IPS DF 4.7 (cell line): ENCODE results near the gene DNAJC27.

Experiments
- DNase-seq: peaks from one replicate; pipeline ENCODE4 v3.0.0-alpha.2; 2013; ENCODE audit warnings: low spot score; ENCODE audit errors: extremely low read depth

DNAJC27 gene

GRCh38 chr2:24926220-24926601 lies 45.5 kb downstream of the DNAJC27 start:
- DNase-seq: no peak

GRCh38 chr2:24925815-24926214 lies 45.9 kb downstream of the DNAJC27 start:
- DNase-seq: no peak

DNA sequence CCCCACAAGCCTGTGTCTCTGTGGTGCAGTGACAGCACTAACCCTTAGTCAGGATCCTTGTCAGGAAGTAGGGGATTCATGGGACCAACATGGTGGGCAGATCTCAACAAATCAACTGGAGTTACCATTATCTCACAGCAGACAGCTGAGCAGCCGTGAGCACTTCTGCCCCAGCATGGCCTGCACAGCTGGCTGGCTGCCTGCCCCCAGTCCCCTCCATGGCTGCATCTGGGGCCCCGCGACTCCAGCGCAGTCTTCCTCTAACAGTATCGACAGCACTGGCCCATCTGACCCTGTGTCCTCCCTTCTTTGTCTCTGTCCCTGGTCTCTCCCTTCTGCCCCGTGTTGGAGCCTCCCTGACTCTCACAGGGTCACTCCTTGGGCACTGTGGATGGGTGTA lies 47.0 kb downstream of the DNAJC27 start:
- DNase-seq: no peak

GRCh38 chr2:24924266-24924665 lies 47.5 kb downstream of the DNAJC27 start:
- DNase-seq: no peak

GRCh38 chr2:24923106-24923505 lies 48.6 kb downstream of the DNAJC27 start:
- DNase-seq: no peak

DNA sequence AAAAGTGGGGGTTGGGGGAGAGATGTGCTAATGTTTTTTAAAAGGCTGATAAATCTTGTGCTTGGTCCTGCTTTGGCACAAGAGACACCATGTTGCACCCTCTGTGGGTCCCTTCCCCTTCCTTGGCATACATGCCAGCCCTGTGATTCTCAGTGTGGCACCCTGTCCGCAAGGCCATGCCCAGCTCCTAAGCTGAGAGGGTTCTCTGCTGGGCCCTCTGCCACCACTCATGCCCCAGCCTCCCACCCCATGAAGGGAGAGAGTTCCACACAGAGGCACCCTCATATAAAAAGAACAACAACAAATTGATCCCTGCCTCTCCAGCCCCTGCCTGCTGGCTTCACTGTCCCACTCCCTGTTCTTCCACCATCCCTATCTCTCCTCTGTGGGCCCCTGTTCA lies 49.2 kb downstream of the DNAJC27 start:
- no peak for DNase-seq

DNA sequence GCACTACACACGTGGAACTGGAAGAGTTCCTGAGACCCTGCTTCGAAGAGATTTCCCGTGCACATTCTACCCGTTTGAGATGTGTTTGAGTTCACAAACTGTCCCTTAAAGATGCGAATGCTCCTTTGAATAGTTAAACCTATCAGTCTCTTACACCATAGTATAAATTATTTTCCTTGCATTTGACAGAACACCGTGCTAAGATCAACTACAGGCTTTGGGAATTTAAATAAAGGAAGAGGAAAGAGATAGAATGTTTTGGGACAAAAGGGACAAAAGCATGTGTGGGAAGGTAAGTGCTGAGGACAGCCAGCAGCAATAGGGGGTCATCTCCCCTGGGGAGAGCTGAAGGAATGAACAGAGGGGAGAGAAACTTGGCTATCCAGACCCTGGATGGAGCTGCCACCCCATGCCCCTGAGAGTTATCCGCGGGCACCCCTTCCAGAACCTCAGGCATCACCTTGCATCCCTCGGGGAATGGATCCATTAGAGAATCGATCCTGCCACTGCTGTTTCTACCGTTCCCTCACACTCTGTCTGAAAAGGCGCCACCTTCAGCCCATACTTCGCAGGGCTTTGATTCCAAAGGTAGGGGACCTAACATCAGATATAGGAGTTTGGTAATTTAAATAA lies 50.8 kb downstream of the DNAJC27 start:
- DNase-seq: no peak

GRCh38 chr2:24920098-24920808 lies 51.5 kb downstream of the DNAJC27 start, which contains the start of gene ADCY3:
Gene ADCY3 (minus strand): TSS chr2:24920237. CDS start chr2:24918987, 1,250 bp downstream.
- DNase-seq: no peak

- no peak for DNase-seq
Measured at GRCh38 chr2:24919506-24920097, 52.2 kb downstream of the DNAJC27 start.

- DNase-seq: no peak
Measured at GRCh38 chr2:24919037-24919505, 52.7 kb downstream of the DNAJC27 start.

GRCh38 chr2:24918326-24919036 lies 53.3 kb downstream of the DNAJC27 start:
- DNase-seq: no peak

DNA sequence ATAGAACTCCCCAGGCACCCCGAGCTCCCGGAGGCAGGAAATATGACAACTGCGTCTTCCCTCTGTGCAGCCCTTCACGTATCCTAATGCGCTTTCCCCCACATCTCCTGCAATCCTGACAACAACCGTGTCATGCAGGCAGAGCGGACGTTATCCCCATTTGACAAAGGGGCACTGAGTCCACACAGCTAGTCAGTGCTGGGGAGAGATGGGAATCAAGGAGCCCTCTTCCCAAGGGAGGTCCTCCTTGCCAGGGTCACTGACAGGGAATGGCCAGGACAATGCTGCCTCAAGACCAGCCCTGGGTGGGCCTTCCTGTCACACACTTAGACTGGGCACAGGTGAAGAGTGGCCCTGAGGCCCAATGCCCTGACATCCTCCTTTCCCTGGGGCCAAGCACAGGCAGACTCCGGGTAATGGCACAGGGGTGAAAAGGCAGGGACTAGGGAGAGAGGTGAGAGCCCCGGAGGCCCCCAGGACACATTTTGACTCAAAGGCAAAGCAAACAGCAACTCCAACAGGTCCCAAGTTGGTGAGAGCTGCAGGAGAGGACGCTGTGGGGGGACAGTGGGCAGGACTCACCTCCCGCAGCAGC lies 53.9 kb downstream of the DNAJC27 start:
- DNase-seq: no peak

DNA sequence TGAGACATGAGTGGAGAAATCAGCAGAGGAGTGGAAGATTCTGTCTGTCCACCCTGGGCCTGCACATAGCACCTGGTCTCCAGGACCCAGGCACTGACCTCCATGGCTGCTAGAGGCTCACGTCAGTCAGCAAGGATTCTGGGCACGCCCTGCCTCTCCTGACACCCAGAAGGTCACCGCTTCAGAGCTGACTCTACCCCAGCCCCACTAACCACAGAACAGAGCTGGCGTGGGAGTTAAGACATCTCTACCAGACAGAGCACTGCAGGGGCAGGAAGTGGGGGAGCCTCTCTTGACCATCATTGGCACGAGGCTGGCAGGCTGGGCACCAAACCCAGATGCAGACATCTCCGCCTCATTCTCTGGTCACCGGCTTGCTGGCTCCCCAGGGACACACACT lies 54.7 kb downstream of the DNAJC27 start:
- no peak for DNase-seq

GRCh38 chr2:24915796-24916195 lies 56.0 kb downstream of the DNAJC27 start:
- DNase-seq: no peak

GRCh38 chr2:24915175-24915574 lies 56.6 kb downstream of the DNAJC27 start:
- DNase-seq: no peak

DNA sequence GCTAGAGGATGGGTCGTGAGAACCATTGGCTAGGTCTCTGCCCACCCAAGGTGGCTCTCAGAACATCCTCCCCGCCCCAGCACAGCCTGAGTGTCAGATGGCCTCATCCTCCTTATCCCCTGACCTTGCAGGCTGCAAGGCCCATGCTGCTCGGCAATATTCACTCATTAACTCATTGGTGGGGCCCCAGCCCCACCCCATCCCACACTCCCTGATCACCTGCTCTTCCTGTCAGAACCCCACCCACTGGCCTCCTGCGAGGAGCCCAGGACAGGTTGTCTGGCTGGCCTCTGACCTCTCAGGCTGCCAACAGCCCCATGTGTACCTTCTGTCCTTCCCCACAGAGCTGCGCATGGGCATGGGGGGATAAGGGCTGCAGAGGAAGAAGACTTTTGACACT lies 57.0 kb downstream of the DNAJC27 start:
- no peak for DNase-seq

GRCh38 chr2:24913911-24914310 lies 57.8 kb downstream of the DNAJC27 start:
- no peak for DNase-seq

DNA sequence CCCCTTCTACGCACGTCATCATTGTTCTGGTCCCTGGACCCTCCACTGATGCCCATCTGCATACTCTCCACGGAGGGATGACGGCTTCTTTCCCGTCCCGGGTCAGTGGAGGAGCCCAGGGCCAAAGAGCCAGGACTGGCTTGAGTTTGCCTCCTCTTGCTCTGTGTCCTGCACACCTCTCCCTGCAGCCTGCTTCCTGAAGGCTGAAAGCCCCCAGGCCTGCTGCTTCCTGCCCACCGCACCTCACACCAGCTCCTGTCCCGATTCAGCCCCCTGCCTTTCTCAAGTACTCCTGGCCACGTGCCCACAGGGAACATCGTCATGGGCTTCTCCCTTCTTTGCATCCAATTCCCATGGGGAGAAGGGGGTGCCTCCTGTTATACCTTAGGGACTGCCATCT lies 58.8 kb downstream of the DNAJC27 start:
- no peak for DNase-seq

GRCh38 chr2:24912523-24912922 lies 59.2 kb downstream of the DNAJC27 start:
- no peak for DNase-seq

DNA sequence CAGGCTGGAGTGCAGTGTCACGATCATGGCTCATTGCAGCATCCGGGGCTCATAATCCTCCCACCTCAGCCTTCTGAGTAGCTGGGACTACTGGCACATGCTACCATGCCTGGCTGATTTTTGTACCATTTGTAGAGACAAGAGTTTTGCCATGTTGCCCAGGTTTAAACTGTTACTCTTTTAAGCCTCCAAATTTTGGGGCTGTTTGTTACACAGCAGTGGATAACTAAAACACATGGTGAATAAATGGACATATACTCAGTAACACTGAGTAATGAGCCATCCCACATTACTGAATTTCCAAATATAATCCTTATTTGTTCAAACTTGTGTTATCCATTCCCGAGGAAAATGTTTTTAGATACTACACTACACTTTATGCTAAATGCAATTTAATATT lies 61.5 kb downstream of the DNAJC27 start:
- DNase-seq: no peak

GRCh38 chr2:24909555-24910177 lies 62.1 kb downstream of the DNAJC27 start:
- no peak for DNase-seq
